IPS-11a (cell line): ENCODE results near the gene EIPR1.

Source experiments
- H3K4me3 ChIP-seq: one replicate; pipeline ENCODE4 v1.5.1; 2013; ENCODE audit warnings: low read depth, low read length, control low read depth

EIPR1 gene

DNA sequence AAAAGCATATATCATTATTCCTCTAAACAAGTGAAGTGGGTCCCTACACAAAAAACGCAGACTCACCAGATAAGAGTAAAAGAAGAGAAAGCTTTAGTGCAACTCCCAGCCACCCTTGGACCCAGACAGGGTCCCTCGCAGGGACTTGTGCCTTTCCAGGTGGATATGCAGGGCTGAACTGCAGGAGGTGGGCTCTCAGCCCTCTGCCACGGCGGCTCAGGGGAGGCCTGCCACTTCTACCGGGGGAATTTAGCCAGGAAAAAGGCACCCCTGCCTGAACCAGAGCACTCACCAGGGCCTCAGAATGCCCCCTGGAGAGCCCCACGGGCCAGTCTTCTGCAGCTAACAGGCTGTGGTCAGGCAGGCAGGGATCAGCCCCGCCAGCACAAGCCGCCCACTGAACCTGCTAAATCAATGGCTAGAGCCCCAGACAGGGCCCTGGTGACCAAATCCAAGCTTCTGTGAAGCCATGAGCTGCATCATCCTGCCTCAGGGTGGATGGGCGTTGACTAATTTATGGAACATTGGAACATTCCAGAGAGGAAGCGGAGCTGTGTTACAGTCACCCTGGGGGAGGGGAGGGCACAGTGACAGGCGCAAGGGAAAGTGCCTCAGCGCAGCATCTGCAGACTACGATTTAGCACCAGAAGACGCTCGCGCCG, 209.3 kb downstream of the EIPR1 start:
- no peak overlapping the region for H3K4me3 ChIP-seq

DNA sequence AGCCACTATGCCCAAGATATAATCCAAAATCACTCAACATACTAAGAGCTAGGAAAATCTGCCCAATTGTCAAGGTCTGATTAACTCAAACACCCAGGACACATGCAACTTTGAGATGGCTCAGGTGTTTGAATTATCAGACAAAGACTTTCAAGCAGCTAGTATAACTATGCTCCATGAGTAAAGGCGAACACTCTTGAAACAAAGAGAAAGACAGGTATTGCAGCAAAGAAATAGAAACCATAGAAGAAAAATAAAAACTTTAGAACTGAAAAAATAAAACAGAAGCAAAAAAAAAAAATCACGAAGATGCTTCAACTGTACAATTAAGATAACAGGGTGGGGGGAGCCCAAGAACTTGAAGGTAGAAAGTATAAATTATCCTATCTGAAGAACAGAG, 214.2 kb downstream of the EIPR1 start:
- H3K4me3 ChIP-seq: no peak overlapping the region

DNA sequence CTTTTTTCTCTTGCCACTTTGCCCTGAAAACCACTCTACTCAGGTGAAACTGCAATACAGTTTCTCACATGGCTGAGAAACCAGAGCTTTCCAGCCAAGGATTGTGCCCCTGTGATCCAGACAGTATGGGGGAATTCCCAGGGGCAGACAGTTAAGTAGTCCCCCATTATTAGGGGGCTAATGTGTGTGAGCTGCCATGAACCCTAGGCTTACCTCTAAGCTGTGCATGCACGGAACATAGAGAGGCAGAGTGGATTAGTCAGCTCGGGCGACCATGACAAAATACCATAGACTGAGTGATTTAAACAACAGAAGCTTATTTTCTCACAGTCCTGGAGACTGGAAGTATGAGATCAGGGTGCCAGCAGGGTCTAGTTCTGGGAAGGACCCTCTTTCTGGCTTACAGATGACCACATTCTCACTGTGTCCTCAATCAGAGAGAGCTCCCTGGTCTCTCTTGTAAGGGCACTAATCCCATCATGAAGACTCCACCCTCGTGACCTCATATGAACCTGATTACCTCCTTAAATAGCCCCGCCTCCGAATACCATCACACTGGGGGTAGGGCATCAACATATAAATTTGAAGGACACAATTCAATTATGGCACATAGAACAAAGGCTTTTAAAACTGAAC, 215.1 kb downstream of the EIPR1 start:
- H3K4me3 ChIP-seq: no peak overlapping the region

DNA sequence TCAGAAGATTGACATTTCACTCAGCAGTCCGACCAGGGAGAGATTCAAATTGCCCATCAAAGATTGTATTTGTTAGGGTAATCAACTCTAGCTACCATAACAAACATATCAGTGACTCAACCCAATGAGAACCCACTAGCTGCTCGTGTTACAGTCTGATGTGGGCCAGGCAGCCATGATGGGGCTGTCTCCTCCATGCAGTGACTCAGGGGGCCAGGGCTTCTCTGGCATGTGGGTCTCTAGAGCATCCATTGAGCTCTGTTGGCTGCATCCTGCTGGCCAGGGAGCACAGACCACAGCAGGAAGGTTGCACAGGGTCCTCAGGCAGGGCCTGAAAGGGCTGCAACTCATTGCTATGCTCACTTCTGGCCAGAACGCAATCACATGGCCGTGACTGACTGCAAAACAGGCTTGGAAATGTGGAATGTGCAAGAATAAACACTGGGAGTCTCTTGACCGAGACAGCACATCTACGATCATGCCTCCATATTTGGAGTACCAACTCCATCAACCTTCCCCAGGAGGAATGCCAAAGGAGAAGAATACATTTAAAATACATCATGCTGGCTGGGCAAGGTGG, 216.8 kb downstream of the EIPR1 start:
- H3K4me3 ChIP-seq: no peak overlapping the region

DNA sequence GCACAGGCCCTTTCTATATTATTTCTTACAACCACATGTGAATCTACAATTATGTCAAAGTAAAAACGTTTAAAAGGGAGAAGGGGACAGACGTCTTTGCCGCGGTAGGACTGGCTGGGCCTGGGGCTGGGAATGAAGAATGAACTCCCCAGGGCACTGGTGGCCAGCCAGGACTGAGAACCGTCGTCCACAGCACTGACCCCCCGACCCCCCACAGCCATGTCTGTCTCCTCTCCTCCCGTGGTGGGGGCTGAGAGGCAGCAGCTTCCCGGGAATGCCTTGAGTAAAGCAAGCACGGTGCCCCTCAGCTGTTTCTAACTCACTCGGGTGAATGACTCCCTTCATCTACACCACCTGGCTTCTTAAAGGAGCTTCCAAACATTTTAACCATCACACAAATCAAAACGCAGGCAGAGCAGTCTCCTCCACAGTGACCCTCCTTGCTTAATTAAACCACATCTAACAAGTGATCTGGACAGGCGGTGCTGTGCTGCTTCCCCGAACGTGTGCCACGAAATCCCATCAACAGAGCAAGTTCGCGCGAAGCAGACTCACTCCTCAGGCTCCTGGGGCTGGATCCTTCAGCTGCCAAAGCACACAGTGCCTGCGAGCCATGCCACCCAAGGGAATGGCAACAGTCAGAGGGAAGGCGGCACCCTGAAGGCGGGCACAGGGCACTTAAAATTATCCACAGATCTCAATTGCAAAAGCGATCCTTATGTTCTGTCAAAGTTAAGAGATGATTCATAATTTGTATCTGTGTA, 217.7 kb downstream of the EIPR1 start:
- H3K4me3 ChIP-seq: no peak overlapping the region

DNA sequence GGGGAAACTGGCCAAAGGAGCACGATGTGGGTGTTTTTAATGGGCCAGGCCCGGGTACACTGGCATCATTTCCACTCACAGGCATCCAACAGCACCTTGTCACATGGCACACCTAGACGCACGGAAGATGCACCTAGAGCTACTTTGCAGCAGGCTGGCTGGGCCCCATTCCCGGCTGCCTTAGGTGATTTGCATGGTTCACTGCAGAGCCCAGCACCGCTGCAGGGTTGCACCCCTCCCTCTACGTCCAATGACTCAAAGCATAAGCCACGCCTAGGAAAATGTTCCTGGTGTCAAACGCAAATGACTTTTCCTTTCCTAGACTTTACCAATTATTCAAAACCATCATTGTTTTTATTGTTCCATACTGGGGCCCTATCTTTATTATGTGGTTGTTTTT, 222.9 kb downstream of the EIPR1 start:
- H3K4me3 ChIP-seq: no peak overlapping the region

DNA sequence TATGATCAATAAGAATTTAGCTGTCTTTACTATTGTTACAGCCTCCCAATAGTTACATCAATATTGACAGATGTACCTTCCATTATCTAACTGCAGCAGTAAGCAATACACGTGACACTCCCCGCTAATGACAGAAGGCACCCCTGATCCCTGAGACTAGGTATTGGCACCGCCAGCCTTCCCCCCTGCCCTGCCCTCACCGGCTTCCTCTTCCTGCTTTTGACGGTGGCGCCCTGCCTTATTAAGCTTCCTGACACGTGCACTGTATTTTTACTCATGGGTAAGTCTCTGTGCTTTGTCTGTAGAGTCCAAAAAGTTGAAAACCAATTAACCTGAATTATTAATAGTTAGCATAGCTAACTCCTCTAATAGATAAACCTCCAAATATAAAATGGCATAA, 223.5 kb downstream of the EIPR1 start:
- no peak overlapping the region for H3K4me3 ChIP-seq

DNA sequence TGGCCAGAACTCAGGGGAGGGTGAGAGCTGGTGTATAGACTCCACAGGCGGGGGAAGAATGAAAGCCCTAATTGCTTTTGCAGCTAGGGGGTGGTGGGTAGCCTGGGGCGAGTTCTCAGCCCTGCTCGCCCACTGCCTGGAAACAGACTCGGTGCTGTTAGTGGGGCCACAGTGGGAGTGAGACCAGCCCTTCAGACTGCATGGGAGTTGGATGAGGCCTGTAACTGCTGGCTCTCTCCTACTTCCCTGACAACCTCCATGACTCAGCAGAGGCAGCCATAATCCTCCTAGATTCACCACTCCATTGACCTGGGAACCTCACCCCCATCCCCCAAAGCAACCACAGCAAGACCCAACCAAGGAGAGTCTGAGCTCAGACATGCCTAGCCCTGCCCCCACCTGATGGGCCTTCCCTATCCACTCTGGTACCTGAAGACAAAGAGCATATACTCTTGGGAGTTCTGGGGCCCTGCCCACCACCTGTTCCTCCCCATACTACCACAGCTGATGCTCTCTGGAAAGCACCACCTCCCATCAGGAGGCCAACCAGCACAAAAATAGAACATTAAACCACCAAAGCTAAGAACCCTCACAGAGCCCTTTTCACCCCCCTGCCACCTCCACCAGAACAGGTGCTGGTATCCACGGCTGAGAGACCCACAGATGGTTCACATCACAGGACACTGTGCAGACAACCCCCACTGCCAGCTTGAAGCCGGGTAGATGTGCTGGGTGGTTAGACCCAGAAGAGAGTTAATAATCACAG, 226.3 kb downstream of the EIPR1 start:
- H3K4me3 ChIP-seq: no peak overlapping the region

DNA sequence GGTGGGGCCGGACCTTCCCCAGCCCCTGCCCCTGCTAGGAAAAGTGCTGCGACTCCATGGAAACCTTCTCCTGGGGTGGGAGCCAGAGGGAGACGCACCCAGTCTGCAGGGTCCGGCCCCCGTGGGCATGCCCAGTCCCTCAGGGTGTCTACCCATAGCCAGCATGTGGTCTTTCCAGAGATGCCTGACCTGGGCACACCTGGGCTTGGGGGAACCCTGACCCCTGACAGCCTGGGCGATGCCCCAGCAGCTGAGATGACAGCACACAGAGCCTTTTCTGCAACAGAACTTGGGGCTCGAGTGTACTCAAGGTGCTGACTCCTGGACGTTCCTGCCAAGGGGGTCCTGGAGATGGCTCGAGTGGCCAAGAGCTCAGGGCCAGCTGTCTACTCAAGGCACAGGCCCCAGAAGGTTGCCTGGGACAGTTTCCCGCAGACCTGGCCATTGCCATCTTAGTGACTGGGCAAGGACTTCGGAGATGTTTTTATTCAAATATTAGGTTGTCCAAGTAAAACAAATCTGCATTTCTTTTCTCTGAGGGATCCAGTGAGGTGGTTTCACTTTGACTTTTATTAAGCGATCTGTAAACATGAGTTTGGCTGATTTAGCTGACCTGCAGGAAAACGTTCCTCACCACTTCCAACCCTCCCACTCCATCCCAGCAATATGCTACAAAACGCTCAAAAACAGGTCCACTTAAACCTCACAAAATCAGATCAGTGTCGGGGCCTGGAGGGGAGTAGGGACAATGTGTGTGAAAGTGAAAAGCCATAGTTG, 228.0 kb downstream of the EIPR1 start:
- no peak overlapping the region for H3K4me3 ChIP-seq

DNA sequence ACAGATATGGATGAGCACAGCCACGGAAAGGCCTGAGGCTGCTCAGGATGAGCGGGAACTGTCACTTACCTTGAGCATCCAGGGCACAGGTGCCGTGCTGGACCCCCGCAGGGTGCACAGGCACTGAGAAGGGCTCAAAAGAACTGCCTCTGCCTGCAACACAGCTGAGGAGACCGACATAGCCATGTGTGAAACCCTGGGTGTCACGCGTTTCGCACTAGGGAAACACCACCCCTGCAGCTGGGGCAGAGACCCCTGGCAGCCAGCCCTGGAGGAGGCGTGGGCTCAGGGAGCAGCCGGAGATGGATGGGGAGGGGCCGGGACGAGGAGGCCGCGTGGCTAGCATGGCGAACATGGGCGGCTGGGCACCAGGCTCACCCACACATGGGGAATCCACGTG, 228.9 kb downstream of the EIPR1 start:
- no peak overlapping the region for H3K4me3 ChIP-seq

DNA sequence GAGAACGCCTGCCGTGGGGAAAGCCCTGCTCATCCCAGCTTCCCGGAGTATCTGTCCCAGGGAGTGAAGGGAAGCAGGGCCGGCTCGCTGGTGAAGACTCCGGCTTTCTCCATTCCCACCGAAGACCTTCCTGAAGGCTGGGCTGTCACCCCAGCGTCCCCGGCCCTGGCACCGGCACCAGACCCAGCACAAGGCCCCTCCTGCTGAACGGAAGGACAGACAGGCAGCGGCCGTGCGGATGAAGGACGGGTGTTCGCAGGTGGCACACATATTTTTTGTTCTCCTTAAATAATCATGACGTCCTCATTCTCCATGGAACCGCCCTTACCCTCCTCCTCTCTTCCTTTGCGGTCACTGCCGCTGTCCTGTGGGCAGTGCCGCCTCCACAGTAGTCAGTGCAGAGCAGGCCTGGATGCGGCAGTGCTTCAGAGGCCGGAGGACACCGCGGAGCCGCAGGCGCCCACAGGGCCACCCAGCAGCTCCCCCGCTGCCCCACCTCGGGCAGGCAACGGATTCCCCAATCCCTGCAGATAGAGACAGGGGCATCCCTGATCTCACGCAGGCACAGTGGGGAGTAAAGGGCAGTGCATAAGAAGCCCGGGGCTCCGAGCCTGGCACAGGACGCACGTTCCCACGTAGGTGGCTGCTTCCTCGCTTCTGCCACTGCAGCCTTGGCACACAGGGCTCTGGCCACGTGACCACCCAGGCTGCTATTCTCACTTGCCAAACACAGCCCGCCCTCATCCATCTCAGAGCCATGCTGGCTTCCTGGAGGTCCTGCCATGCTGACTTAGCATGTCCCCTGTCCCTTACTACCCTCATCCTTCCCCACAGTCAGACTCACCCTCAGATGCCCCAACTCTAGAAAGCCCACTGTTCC, 229.7 kb downstream of the EIPR1 start:
- no peak overlapping the region for H3K4me3 ChIP-seq

DNA sequence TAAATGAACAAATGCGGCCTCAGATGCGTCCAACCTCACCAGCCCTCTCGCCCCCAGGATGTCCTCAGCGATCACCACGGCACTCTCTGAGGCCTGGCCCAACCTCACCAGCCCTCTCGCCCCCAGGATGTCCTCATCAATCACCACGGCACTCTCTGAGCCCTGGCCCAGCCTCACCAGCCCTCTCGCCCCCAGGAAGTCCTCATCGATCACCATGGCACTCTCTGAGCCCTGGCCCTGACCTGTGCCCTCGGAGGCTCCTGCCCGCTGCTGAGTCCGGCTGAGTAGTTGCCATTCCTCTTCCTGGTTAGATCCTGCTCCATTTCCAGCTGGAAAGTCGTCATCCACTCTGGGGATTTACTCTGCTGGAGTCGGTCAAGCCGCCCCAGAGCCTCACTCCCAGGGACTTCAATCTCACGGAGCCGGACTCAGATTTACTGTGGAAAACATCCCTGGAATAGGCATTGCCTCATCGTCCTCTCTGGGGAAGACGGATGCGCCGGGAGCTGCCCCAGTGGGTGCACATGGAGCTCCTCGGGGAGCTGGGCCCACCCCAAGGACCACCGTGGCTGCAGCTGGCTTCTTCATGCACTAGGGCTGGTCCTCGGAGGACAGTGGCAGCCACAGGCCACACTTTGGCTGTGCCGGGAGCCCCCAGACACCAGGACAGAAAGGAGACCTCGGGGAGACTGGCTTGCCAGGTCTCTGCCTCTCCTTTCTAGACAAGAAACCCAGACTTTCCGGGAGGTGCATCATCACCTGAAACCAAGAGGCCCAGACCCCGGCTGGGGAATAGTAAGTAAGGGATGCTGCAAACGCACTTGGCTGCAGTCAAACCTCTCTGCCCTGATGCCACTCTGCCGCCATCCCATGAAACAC, 230.6 kb downstream of the EIPR1 start:
- no peak overlapping the region for H3K4me3 ChIP-seq

DNA sequence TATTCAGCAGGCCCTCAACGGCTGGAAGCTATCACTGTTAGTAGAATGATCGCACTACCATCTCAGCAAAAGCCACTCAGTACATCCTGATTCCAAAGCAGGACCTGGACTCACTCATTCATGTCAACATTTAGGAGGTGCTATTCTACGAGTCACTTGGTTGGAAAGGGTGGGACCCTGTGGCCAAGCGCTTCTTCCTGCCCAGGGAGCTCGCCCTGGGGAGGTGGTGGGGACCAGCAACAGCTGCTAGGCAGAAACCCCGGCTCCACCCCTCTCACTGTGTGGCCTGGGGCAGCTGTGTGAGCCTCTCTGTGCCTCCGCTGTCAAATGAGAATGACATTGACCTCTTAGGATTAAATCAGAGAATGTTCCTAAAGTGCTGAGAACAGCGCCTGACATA, 231.4 kb downstream of the EIPR1 start:
- H3K4me3 ChIP-seq: no peak overlapping the region

DNA sequence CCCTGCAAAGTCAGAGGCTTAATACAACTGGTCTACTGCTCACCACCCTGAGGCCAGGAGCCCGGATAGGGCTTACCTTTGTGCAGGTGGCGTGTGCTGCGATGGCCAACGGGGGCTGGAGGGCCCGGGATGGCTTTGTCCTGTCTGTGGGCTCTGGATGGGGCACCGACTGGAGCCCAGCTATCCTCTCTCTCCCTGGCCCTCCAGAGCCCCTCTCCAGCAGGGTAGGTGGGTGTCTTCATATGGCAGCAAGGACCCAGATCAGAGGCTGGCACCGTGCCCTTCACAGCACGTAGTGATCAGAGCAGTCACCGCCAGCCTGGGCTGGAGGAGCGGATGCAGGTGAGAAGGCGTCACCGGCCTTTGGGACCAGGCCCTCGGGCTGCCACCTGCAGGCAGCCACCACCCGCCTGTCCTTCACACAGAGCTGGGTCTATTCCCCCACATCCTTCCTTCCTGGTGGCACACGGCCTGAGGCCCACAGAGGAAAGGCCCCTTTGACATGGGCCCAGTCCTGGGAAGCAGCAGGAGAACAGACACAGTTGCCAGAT, 232.1 kb downstream of the EIPR1 start:
- H3K4me3 ChIP-seq: no peak overlapping the region

DNA sequence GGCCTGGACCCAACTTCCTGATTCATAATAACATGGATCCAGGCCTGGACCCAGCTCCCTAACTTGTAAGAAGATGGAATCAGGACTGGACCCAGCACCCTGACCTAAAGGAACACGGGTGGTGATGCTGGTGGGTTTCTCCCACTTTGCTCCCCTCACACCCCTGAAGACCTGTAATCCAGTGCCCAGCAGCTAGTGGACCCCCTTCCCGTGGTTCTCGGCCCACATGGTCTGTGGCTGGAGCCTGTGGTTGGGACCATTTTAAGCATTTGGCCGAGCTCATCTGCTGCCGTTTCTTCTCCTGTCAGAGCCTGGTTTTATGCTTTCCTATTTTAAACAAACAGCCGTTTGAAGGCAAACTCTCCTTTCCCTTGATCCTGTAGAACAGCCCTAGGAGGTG, 232.8 kb downstream of the EIPR1 start:
- no peak overlapping the region for H3K4me3 ChIP-seq

DNA sequence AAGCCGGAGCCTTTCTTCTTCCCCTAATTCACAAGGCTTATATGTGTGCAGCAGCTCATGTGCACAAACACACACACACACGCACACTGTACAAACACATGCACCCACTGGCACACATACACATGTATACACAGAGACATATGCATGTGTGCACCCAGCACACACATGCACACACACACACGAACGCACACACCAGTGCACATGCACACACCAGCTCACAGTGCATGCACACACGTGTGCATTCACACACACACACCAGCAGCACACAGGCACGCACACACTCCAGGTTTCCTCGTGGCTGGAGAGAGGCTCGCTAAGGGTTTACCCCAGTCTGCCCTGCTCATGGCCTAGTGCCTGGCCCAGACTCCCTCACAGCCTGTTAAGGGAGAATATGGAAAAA, 234.0 kb downstream of the EIPR1 start:
- no peak overlapping the region for H3K4me3 ChIP-seq

DNA sequence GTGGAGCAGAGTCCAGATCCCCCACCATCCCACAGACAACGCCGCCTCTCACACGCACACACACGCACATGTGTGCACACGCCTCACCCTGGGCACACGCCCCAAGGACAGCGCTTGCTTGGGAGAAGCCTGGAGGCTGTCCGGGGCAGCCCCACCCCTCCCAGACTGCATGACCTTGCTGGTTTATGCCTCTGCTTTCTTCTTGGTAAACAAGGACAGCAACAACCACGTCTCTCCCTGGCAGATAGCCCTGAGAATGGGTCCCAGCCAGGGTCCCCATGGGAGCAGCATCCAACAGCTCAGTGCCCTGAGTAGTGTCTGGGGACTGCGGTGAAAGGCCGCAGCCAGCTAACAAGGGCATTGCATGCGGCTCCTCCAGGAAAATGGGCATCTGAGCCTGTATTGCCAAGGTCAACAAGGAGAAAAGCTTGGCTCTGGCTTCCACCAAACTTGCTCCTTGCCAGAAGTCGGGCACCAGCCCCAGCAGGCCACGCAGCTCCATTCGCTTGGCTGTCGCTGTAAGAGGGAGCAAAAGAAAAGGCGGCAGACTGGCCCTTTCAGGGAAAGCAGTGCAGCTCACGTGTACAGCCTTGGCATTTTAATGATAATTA, 234.6 kb downstream of the EIPR1 start:
- H3K4me3 ChIP-seq: no peak overlapping the region

DNA sequence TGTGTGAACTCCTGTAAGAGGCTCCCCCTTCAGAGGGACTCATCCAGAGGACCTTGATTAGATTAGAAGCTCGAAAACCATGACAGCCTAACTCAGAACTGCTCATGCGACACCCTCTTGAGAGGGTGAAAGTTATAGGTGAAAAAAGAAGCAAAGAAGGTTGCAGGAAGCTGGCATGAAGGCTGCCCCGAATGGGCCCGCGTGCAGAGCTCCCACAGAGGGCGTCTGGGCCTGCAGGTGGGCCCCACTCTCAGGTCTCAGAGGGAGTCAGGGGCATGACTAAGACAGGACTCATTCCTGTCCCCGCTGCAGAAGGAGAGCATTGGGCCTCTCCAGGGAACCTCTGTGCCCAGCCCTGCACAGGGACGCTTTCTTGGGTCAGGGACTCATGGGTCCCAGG, 235.4 kb downstream of the EIPR1 start:
- H3K4me3 ChIP-seq: no peak overlapping the region
